Neural progenitor cell (in vitro differentiated cells): ENCODE data around the gene ITGA3.
A peak's percentile ranks its signal among the peaks of the same experiment; 100 is the strongest.

Experiments used
- EZH2 ChIP-seq: fragments of 200-600 bp; sonication (generic); IDR thresholded peaks from 2 replicates; pipeline ENCODE4 v1.6.1; 2017; ENCODE audit warnings: antibody characterized with exemption, mild to moderate bottlenecking, moderate library complexity
- EZH2phosphoT487 ChIP-seq: fragments of 200-600 bp; sonication (generic); IDR thresholded peaks from 2 replicates; pipeline ENCODE4 v1.6.1; 2017; ENCODE audit warnings: antibody characterized with exemption
- TF ChIP-seq, protein P1 (sequence below): fragments of 200-600 bp; sonication (generic); IDR thresholded peaks from 2 replicates; pipeline ENCODE4 v1.5.1; 2017; ENCODE audit warnings: antibody characterized with exemption, mild to moderate bottlenecking

DNA sequence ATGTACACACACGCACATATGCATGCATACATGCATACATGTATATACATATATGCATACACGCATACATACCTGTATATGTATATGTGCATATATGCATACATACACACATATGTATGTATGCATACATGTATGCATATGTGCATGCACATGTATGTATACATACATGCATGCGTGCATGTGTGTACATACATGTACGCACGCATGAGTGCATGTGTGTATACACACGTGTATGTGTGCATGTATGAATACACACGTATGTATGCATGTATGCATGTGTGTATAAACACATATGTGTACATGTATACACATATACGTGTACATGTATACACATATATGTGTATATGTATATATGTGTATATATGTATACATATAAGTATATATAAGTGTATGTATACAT, 32.4 kb upstream of the ITGA3 start:
- TF ChIP-seq EZH2 (no peak), EZH2phosphoT487 (peak; percentile 30)
- TF ChIP-seq, protein P1, sequence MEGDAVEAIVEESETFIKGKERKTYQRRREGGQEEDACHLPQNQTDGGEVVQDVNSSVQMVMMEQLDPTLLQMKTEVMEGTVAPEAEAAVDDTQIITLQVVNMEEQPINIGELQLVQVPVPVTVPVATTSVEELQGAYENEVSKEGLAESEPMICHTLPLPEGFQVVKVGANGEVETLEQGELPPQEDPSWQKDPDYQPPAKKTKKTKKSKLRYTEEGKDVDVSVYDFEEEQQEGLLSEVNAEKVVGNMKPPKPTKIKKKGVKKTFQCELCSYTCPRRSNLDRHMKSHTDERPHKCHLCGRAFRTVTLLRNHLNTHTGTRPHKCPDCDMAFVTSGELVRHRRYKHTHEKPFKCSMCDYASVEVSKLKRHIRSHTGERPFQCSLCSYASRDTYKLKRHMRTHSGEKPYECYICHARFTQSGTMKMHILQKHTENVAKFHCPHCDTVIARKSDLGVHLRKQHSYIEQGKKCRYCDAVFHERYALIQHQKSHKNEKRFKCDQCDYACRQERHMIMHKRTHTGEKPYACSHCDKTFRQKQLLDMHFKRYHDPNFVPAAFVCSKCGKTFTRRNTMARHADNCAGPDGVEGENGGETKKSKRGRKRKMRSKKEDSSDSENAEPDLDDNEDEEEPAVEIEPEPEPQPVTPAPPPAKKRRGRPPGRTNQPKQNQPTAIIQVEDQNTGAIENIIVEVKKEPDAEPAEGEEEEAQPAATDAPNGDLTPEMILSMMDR = no peak
